K562 (cell line): ENCODE measurements around the gene PEX6. TPM values are rescaled to one million over a fixed set of nuclear protein-coding genes. Genes with fewer than 3 reads are reported as not detected.

Experiments
- AFF1 ChIP-seq, 2 experiments: fragments of 450-650 bp; IDR thresholded peaks; 2 replicates each; pipeline ENCODE4 v1.6.1; 2018; ENCODE audit warnings: mild to moderate bottlenecking in 2 of 2, low read depth in 1 of 2; ENCODE audit not compliant: partially characterized antibody in 2 of 2
- BACH1 ChIP-seq: fragments of 200-800 bp; sonication (Bioruptor generic); IDR thresholded peaks from 2 replicates; pipeline ENCODE4 v1.6.1; 2016; ENCODE audit warnings: missing genetic modification characterization, missing compliant biosample characterization
- E2F8 ChIP-seq: fragments of 450-650 bp; IDR thresholded peaks from 2 replicates; pipeline ENCODE4 v1.7.1; 2018; ENCODE audit warnings: mild to moderate bottlenecking, low read depth; ENCODE audit not compliant: partially characterized antibody
- ESRRB ChIP-seq: fragments of 250-450 bp; sonication (Bioruptor Pico); IDR thresholded peaks from 2 replicates; pipeline ENCODE4 v1.5.0; 2020; ENCODE audit warnings: mild to moderate bottlenecking, moderate library complexity, borderline replicate concordance
- ETV1 ChIP-seq: fragments of 450-650 bp; conservative IDR thresholded peaks from 2 replicates; pipeline ENCODE4 v1.6.1; 2016; ENCODE audit warnings: missing genetic modification characterization, control low read depth, low read depth, missing compliant biosample characterization
- FOXO4 ChIP-seq: fragments of 450-650 bp; formaldehyde crosslinking; IDR thresholded peaks from 2 replicates; pipeline ENCODE4 v1.4.0; 2020; ENCODE audit warnings: mild to moderate bottlenecking, moderate library complexity
- HCFC1 ChIP-seq: IDR thresholded peaks from 2 replicates; pipeline ENCODE4 v1.6.1; 2012; ENCODE audit warnings: low read depth, low read length, improper control_type of control experiment
- KDM1A ChIP-seq, 2 experiments: fragments of 450-650 bp; IDR thresholded peaks; 2 replicates each; pipeline ENCODE4 v1.6.1; 2016; ENCODE audit warnings: mild to moderate bottlenecking in 2 of 2
- PCBP2 ChIP-seq: fragments of 200-400 bp; formaldehyde crosslinking; IDR thresholded peaks from 2 replicates; pipeline ENCODE4 v1.6.1; 2018; ENCODE audit warnings: low read length, low read depth, mild to moderate bottlenecking, moderate library complexity; ENCODE audit not compliant: poor library complexity, severe bottlenecking
- RNF219 ChIP-seq: fragments of 250-450 bp; sonication (Bioruptor Pico); IDR thresholded peaks from 2 replicates; pipeline ENCODE4 v1.5.0; 2022; ENCODE audit warnings: mild to moderate bottlenecking
- SMARCE1 ChIP-seq: fragments of 450-650 bp; IDR thresholded peaks from 2 replicates; pipeline ENCODE4 v1.7.1; 2016; ENCODE audit warnings: mild to moderate bottlenecking
- SREBF2 ChIP-seq: sonication (generic); formaldehyde crosslinking; IDR thresholded peaks from 2 replicates; pipeline ENCODE4 v1.4.0; 2020; ENCODE audit warnings: mild to moderate bottlenecking, missing genetic modification reagents
- SRSF7 ChIP-seq: fragments of 200-400 bp; formaldehyde crosslinking; optimal IDR thresholded peaks from 2 replicates; pipeline ENCODE3; 2017; ENCODE audit warnings: mild to moderate bottlenecking, low read depth, low read length
- TAF7 ChIP-seq: fragments of 450-650 bp; IDR thresholded peaks from 2 replicates; pipeline ENCODE4 v1.6.1; 2016; ENCODE audit warnings: missing genetic modification characterization, missing compliant biosample characterization
- ZNF384 ChIP-seq: IDR thresholded peaks from 2 replicates; pipeline ENCODE4 v1.6.1; 2012; ENCODE audit warnings: low read depth, low read length, improper control_type of control experiment
- ZNF561 ChIP-seq: fragments of 450-650 bp; formaldehyde crosslinking; conservative IDR thresholded peaks from 2 replicates; pipeline ENCODE4 v1.4.0; 2020; ENCODE audit warnings: mild to moderate bottlenecking, moderate library complexity
- ZNF77 ChIP-seq: fragments of 250-450 bp; sonication (Bioruptor Pico); IDR thresholded peaks from 2 replicates; pipeline ENCODE4 v1.5.0; 2020
- polyA plus RNA-seq, 8 experiments: library from polyadenylated mRNA; depleted of rRNA in 4 of 8; stranded (reverse) in 5 of 8; unstranded in 3 of 8; fragments of >200 nt; fragmentation: Nextera tagmentation in 2 of 8; fragmentation: Illumina TruSeq in 1 of 8; extraction: Ambion mirVana in 2 of 8; extraction: Trizol in 1 of 8; gene quantifications; 2 replicates each; pipeline versions ENCODE4 v1.2.1 to v1.2.3, GENCODE V29; 2011 to 2014; ENCODE audit warnings: inconsistent platforms in 1 of 8, missing spikeins in 1 of 8
- total RNA-seq, 7 experiments: library from RNA; depleted of rRNA in 6 of 7; stranded (reverse); fragments of >200 nt in 6 of 7; fragmentation: Illumina TruSeq in 2 of 7; extraction: Trizol in 2 of 7; gene quantifications; 2 replicates each; pipeline versions ENCODE4 v1.2.1 to v1.2.3, GENCODE V29; 2011 to 2021; ENCODE audit warnings: low replicate concordance in 1 of 7

Gene PEX6
- total and polyA plus RNA-seq, 9 of the 15 experiments (the other 6 are each of a cell fraction or from before 2014, with no cell fraction given): 0.17 to 20.8 (median 6.9) TPM

- TF ChIP-seq HCFC1: peak; percentile 61
- TF ChIP-seq E2F8: peak; percentile 34
- no peak for TF ChIP-seq ZNF384
- no peak for TF ChIP-seq ZNF561 (CRISPR knock-in tag)
- TF ChIP-seq ESRRB (CRISPR knock-in tag): no peak
- no peak for TF ChIP-seq FOXO4 (CRISPR knock-in tag)
- TF ChIP-seq RNF219 (CRISPR knock-in tag): no peak
- no peak for TF ChIP-seq BACH1
- no peak for TF ChIP-seq SRSF7
- TF ChIP-seq KDM1A (IDR thresholded peaks at IDR 0.05): no peak
- peak; percentile 48; the same call in 1 of the 2 replicates for TF ChIP-seq TAF7 (tag)
- no peak for TF ChIP-seq PCBP2
- peak in 1 of 2 experiments; percentile 70 for TF ChIP-seq AFF1 (IDR thresholded peaks at IDR 0.05; ENCODE audit: low read depth in 1 of 2, partially characterized antibody in 2 of 2)
- TF ChIP-seq SREBF2 (CRISPR knock-in tag): no peak
- 0 out of 2 replicates have a peak, but pooled peaks have one; percentile 9 for TF ChIP-seq SMARCE1
- no peak for TF ChIP-seq ZNF77 (CRISPR knock-in tag)
- 0 out of 2 replicates have a peak, but pooled peaks have one; percentile 28 for TF ChIP-seq ETV1 (tag)
Measured at GRCh38 chr6:43021270-43022047, 42.5 kb upstream of the PEX6 start, which contains the start of gene RRP36 (continued).
